ENCODE results near the gene DUSP23. TPM values are rescaled to one million over a fixed set of nuclear protein-coding genes. Genes with fewer than 3 reads are reported as not detected.

Gene DUSP23
- total RNA-seq, 1 donor from 2014 or later: 40.1 TPM

GRCh38 chr1:159795534-159795933 is 14.8 kb downstream of the DUSP23 start:
- Mint-ChIP-seq H3K27me3 (ENCODE audit: low read depth) (peaks cover 18% of the 10 kb centered on the region), H3K27ac (no peak overlapping the region), H3K4me1 (peaks cover 14% of the 10 kb centered on the region), H3K36me3 (no peaks in the 10 kb centered on the region), H3K9me3 (no peaks in the 10 kb centered on the region), H3K4me3 (no peak overlapping the region)
- TF ChIP-seq CTCF (IDR thresholded peaks at IDR 0.05; ENCODE audit: unreplicated experiment): no peak
- no peak for DNase-seq (ENCODE audit: low spot score in 2 of 2, unreplicated experiment in 2 of 2)

DNA sequence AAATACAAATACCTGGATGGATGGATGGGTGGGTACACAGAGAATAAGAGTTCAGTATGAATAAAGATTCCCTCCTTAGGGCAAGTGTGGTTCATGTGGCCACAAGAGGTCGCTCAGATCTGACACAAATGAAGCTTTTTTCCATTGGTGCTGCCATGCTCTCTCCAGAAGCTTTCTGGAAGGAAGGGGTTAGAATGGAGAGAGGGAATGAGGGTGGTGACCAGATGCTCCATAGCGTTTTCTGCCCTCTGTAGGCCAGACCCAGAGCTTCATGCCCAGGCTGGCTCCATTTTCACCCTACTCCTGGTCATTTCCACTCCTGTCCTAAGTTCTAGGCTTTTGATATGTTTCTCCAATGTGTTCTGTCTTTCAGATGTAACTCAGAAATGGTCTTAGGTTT is 18.1 kb downstream of the DUSP23 start:
- Mint-ChIP-seq H3K4me1 (no peaks in the 10 kb centered on the region), H3K27ac (no peak overlapping the region), H3K4me3 (no peak overlapping the region), H3K36me3 (no peaks in the 10 kb centered on the region), H3K9me3 (no peaks in the 10 kb centered on the region), H3K27me3 (ENCODE audit: low read depth) (peaks cover 27% of the 10 kb centered on the region)
- TF ChIP-seq CTCF (IDR thresholded peaks at IDR 0.05; ENCODE audit: unreplicated experiment): peak; percentile 55
- DNase-seq (ENCODE audit: low spot score in 2 of 2, unreplicated experiment in 2 of 2): peak in 1 of 2 experiments; percentile 47

GRCh38 chr1:159799446-159799985 is 18.8 kb downstream of the DUSP23 start:
- no peaks in the 10 kb centered on the region for H3K4me1 Mint-ChIP-seq
- H3K36me3 Mint-ChIP-seq: no peaks in the 10 kb centered on the region
- no peaks in the 10 kb centered on the region for H3K9me3 Mint-ChIP-seq
- DNase-seq (ENCODE audit: low spot score in 2 of 2, unreplicated experiment in 2 of 2): no peak
- H3K27ac Mint-ChIP-seq: no peak overlapping the region
- H3K27me3 Mint-ChIP-seq (ENCODE audit: low read depth): peaks cover 30% of the 10 kb centered on the region
- no peak overlapping the region for H3K4me3 Mint-ChIP-seq
- TF ChIP-seq CTCF (IDR thresholded peaks at IDR 0.05; ENCODE audit: unreplicated experiment): no peak

- no peak overlapping the region for H3K4me3 Mint-ChIP-seq
- H3K27me3 Mint-ChIP-seq (ENCODE audit: low read depth): peaks cover 39% of the 10 kb centered on the region
- no peaks in the 10 kb centered on the region for H3K36me3 Mint-ChIP-seq
- TF ChIP-seq CTCF (IDR thresholded peaks at IDR 0.05; ENCODE audit: unreplicated experiment): no peak
- no peaks in the 10 kb centered on the region for H3K4me1 Mint-ChIP-seq
- H3K27ac Mint-ChIP-seq: no peak overlapping the region
- H3K9me3 Mint-ChIP-seq: no peaks in the 10 kb centered on the region
- DNase-seq (ENCODE audit: low spot score in 2 of 2, unreplicated experiment in 2 of 2): no peak
Observed at GRCh38 chr1:159800177-159800930, 19.6 kb downstream of the DUSP23 start.

DNA sequence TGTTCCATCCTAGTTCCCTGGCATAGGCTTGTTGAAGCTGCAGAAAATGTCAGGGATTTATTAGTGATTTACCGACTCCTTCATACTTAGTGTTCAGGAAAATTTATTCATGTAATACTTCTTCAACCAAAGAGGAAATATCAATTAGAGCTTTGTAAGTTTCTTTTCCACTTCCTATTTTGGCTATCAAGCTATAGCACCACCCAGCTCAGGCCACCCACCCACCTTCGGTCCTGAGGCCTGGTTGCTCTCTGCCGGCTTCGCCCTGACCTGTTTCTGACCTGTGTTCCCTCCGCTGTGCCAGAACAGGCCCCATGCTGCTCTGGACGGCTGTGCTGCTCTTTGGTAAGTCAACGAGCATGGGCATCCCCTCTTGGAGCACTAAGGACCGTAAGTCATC is 21.3 kb downstream of the DUSP23 start, which contains the start of gene FCRL6:
TSS of gene FCRL6 (plus strand) at position 250 of the 400 bp plus-strand sequence. CDS start at position 315, 65 bp downstream.
- no peak within 1 kb of the TSS for H3K4me3 Mint-ChIP-seq
- peaks cover 47% of the 10 kb centered on the region for H3K27me3 Mint-ChIP-seq (ENCODE audit: low read depth)
- no peaks in the 10 kb centered on the region for H3K9me3 Mint-ChIP-seq
- no peak within 1 kb of the TSS for H3K27ac Mint-ChIP-seq
- TF ChIP-seq CTCF (IDR thresholded peaks at IDR 0.05; ENCODE audit: unreplicated experiment): no peak
- no peaks in the 10 kb centered on the region for H3K4me1 Mint-ChIP-seq
- DNase-seq (ENCODE audit: low spot score in 2 of 2, unreplicated experiment in 2 of 2): no peak
- H3K36me3 Mint-ChIP-seq: no peaks in the 10 kb centered on the region

Data from mesothelial cell of epicardium (in vitro differentiated cells).